PFSK-1 (cell line): ENCODE results near the gene MRGPRG.

Experiments used
- REST ChIP-seq, 2 experiments: IDR thresholded peaks; 2 replicates each; pipeline versions ENCODE4 v1.6.1 to v1.8.0; 2011 to 2012; ENCODE audit warnings: low read depth in 2 of 2, low read length in 2 of 2, control low read depth in 1 of 2, inconsistent platforms in 1 of 2, mild to moderate bottlenecking in 1 of 2, moderate library complexity in 1 of 2; ENCODE audit not compliant: insufficient read depth in 1 of 2
- TAF1 ChIP-seq: IDR thresholded peaks from 2 replicates; pipeline ENCODE4 v1.6.1; 2012; ENCODE audit warnings: low read length, control low read depth, borderline replicate concordance; ENCODE audit not compliant: insufficient read depth

GRCh38 chr11:3215346-3216026 lies 3.1 kb downstream of the MRGPRG start:
- TF ChIP-seq REST (IDR thresholded peaks at IDR 0.05; ENCODE audit: insufficient read depth in 1 of 2, low read depth in 2 of 2, low read length in 2 of 2) (no peak), TAF1 (no peak)
